GM21529 (cell line): ENCODE data around the gene IAH1.

Experiments
- ATAC-seq: cut with Tn5 transposase; IDR thresholded peaks from one replicate; pipeline ENCODE4 v1.9.1; 2021; ENCODE audit not compliant: unreplicated experiment

Gene IAH1

GRCh38 chr2:9474361-9475057, at the start of gene IAH1:
IAH1 (plus strand) TSS chr2:9474551; CDS start chr2:9474567, 16 bp downstream.
- ATAC-seq = peak; percentile 72

GRCh38 chr2:9428965-9429577, 45.3 kb upstream of the IAH1 start:
- ATAC-seq = no peak

GRCh38 chr2:9430316-9431293, 43.7 kb upstream of the IAH1 start:
- ATAC-seq = no peak

- ATAC-seq = no peak
Measured at GRCh38 chr2:9434489-9434888, 39.9 kb upstream of the IAH1 start.

GRCh38 chr2:9439536-9439935, 34.8 kb upstream of the IAH1 start:
- no peak for ATAC-seq

GRCh38 chr2:9440058-9440727, 34.2 kb upstream of the IAH1 start:
- no peak for ATAC-seq

- no peak for ATAC-seq
Measured at GRCh38 chr2:9441556-9441955, 32.8 kb upstream of the IAH1 start.

GRCh38 chr2:9443526-9443925, 30.8 kb upstream of the IAH1 start:
- ATAC-seq = no peak

- no peak for ATAC-seq
Measured at GRCh38 chr2:9445089-9445488, 29.3 kb upstream of the IAH1 start.

- no peak for ATAC-seq
Measured at GRCh38 chr2:9451231-9451630, 23.1 kb upstream of the IAH1 start.

- ATAC-seq = no peak
Measured at GRCh38 chr2:9460441-9461017, 13.8 kb upstream of the IAH1 start.

GRCh38 chr2:9461079-9461478, 13.3 kb upstream of the IAH1 start:
- ATAC-seq = no peak

GRCh38 chr2:9462313-9462712, 12.0 kb upstream of the IAH1 start:
- no peak for ATAC-seq

- no peak for ATAC-seq
Measured at GRCh38 chr2:9462886-9463697, 11.3 kb upstream of the IAH1 start.

GRCh38 chr2:9463698-9464034, 10.7 kb upstream of the IAH1 start:
- no peak for ATAC-seq

- ATAC-seq = no peak
Measured at GRCh38 chr2:9465170-9465569, 9.2 kb upstream of the IAH1 start.

- ATAC-seq = no peak
Measured at GRCh38 chr2:9466147-9466683, 8.1 kb upstream of the IAH1 start.

GRCh38 chr2:9467687-9468086, 6.7 kb upstream of the IAH1 start:
- no peak for ATAC-seq

- no peak for ATAC-seq
Measured at GRCh38 chr2:9471206-9471605, 3.1 kb upstream of the IAH1 start.

GRCh38 chr2:9472511-9472910, 1.8 kb upstream of the IAH1 start:
- ATAC-seq = no peak
